Thyroid gland (tissue), 4 donors: Measurements from ENCODE around the gene PTGR3. TPM values are rescaled to one million over a fixed set of nuclear protein-coding genes. Genes with fewer than 3 reads are reported as not detected.
A peak's percentile ranks its signal among the peaks of the same experiment; 100 is the strongest.

Experiments used
- DNase-seq, 2 donors: peaks; one replicate each; pipeline ENCODE4 v3.0.0-alpha.2; 2019
- H3K27ac ChIP-seq, 3 donors: fragments of 200-600 bp; sonication (generic); 1 replicate in 2 of 3; 2 replicates in 1 of 3; pipeline ENCODE4 v1.5.1; 2016 to 2019; ENCODE audit warnings: mild to moderate bottlenecking in 1 of 3, moderate library complexity in 1 of 3
- H3K27me3 ChIP-seq: fragments of 200-600 bp; sonication (generic); one replicate; pipeline ENCODE4 v1.5.1; 2019
- H3K36me3 ChIP-seq, 2 donors: fragments of 200-600 bp; sonication (generic); one replicate each; pipeline ENCODE4 v1.5.1; 2016 to 2019
- H3K4me1 ChIP-seq, 2 donors: fragments of 200-600 bp; sonication (generic); one replicate each; pipeline ENCODE4 v1.5.1; 2017 to 2019
- H3K4me3 ChIP-seq, 3 donors: fragments of 200-600 bp; sonication (generic); replicated peaks in 1 of 3; 1 replicate in 2 of 3; 2 replicates in 1 of 3; pipeline ENCODE4 v1.5.1; 2016; ENCODE audit warnings: mild to moderate bottlenecking in 1 of 3
- H3K9me3 ChIP-seq: fragments of 200-600 bp; sonication (generic); one replicate; pipeline ENCODE4 v1.5.1; 2017
- CTCF ChIP-seq, 6 experiments: fragments of 200-600 bp in 3 of 6; fragments of 450-650 bp in 3 of 6; sonication (generic) in 3 of 6; IDR thresholded peaks; one replicate each; pipeline ENCODE4 v1.5.1; 2016 to 2019; ENCODE audit warnings: antibody characterized with exemption in 6 of 6, mild to moderate bottlenecking in 2 of 6, inconsistent platforms in 1 of 6, moderate library complexity in 1 of 6
- POLR2A ChIP-seq, 2 donors: fragments of 450-650 bp; IDR thresholded peaks; one replicate each; pipeline ENCODE4 v1.6.1; 2017; ENCODE audit warnings: antibody characterized with exemption in 2 of 2, mild to moderate bottlenecking in 2 of 2, moderate library complexity in 1 of 2
- WGBS, 2 donors: methylation state at CpG; one replicate each; pipeline ENCODE4 v1.1.5; 2017; 5-methylcytosine and 5-hydroxymethylcytosine counted together
- intact Hi-C: fragments of 100-400 bp; cut with DNase I; formaldehyde crosslinking; loops from one replicate; pipeline ENCODE4 v1.15.1; 2023
- total RNA-seq, 4 donors: library from RNA; depleted of rRNA; stranded (reverse); fragments of >200 nt; gene quantifications; one replicate each; pipeline ENCODE4 v1.2.3, GENCODE V29; 2016

Gene PTGR3
- total RNA-seq, 4 donors from 2014 or later, result 19.3 to 62.7 (median 36.9) TPM

- TF ChIP-seq POLR2A (IDR thresholded peaks at IDR 0.05) (no peak), CTCF (IDR thresholded peaks at IDR 0.05) (no peak)
- DNase-seq, result no peak
- Histone ChIP-seq H3K4me1 (peaks cover 7 to 13% of the 10 kb centered on the region in 2 donors), H3K27ac (no peak overlapping the region), H3K9me3 (no peaks in the 10 kb centered on the region), H3K36me3 (no peaks in the 10 kb centered on the region), H3K27me3 (no peaks in the 10 kb centered on the region), H3K4me3 (no peak overlapping the region)
- intact Hi-C loops, result no loop called here
- WGBS, 2 donors, result 86 to 94% methylated on average over 13 to 18 of the region's 18 CpGs
Measured at GRCh38 chr18:75249672-75250470, 40.9 kb upstream of the PTGR3 start.

GRCh38 chr18:75249175-75249518 is 40.2 kb upstream of the PTGR3 start:
- Histone ChIP-seq H3K36me3 (no peaks in the 10 kb centered on the region), H3K27ac (peak overlapping the region in 1 of 3 donors; percentile 72), H3K4me1 (peaks cover 7 to 13% of the 10 kb centered on the region in 2 donors), H3K9me3 (no peaks in the 10 kb centered on the region), H3K27me3 (no peaks in the 10 kb centered on the region), H3K4me3 (no peak overlapping the region)
- intact Hi-C loops, result no loop called here
- TF ChIP-seq POLR2A (IDR thresholded peaks at IDR 0.05) (no peak), CTCF (IDR thresholded peaks at IDR 0.05) (no peak)
- 92 to 96% methylated on average over 4 to 7 of the region's 9 CpGs for WGBS, 2 donors
- no peak for DNase-seq

- Histone ChIP-seq H3K9me3 (no peaks in the 10 kb centered on the region), H3K27me3 (no peaks in the 10 kb centered on the region), H3K27ac (peak overlapping the region; percentile 48 to 76 (median 72)), H3K4me3 (peak overlapping the region in 1 of 3 donors; percentile 16), H3K36me3 (no peaks in the 10 kb centered on the region), H3K4me1 (peaks cover 7 to 13% of the 10 kb centered on the region in 2 donors)
- WGBS, 2 donors, result 89 to 92% methylated on average over 20 of the region's 20 CpGs
- TF ChIP-seq CTCF (IDR thresholded peaks at IDR 0.05) (no peak), POLR2A (IDR thresholded peaks at IDR 0.05) (no peak)
- intact Hi-C loops, result no loop called here
- no peak for DNase-seq
Measured at GRCh38 chr18:75248426-75249174, 39.7 kb upstream of the PTGR3 start.

GRCh38 chr18:75247611-75248421 is 38.9 kb upstream of the PTGR3 start:
- no peak for DNase-seq
- H3K4me1 ChIP-seq, result peaks cover 7 to 13% of the 10 kb centered on the region in 2 donors
- no peaks in the 10 kb centered on the region for H3K27me3 ChIP-seq
- H3K27ac ChIP-seq, result peak overlapping the region; percentile 48 to 76 (median 72)
- 47 to 52% methylated on average over 8 of the region's 8 CpGs for WGBS, 2 donors
- intact Hi-C loops, result no loop called here
- H3K9me3 ChIP-seq, result no peaks in the 10 kb centered on the region
- H3K4me3 ChIP-seq, result peak overlapping the region; percentile 9 to 29 (median 16)
- TF ChIP-seq POLR2A (IDR thresholded peaks at IDR 0.05) (no peak), CTCF (IDR thresholded peaks at IDR 0.05) (no peak)
- no peaks in the 10 kb centered on the region for H3K36me3 ChIP-seq
